ENCODE data around the gene RHEB.

DNA sequence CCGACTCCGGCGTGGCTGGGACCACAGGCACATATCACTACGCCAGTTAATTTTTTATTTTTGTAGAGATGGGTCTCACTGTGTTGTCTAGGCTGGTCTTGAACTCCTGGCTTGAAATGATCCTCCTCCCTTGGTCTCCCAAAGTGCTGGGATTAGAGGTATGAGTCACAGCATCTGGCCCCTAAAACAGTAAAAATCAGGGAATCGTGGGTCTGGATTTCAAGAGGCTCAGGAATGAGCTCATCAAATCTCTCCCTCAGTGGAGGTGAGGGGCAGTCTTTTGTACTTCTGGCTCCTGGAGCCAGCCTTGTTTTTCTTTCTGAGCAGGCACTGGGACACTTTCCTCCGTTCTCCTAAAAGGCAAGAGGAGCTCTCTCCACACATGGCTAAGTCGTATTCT is 32.1 kb upstream of the RHEB start:
- TF ChIP-seq EZH2phosphoT487 (IDR thresholded peaks at IDR 0.05; ENCODE audit: low read depth) = no peak
- TF ChIP-seq, protein P1, sequence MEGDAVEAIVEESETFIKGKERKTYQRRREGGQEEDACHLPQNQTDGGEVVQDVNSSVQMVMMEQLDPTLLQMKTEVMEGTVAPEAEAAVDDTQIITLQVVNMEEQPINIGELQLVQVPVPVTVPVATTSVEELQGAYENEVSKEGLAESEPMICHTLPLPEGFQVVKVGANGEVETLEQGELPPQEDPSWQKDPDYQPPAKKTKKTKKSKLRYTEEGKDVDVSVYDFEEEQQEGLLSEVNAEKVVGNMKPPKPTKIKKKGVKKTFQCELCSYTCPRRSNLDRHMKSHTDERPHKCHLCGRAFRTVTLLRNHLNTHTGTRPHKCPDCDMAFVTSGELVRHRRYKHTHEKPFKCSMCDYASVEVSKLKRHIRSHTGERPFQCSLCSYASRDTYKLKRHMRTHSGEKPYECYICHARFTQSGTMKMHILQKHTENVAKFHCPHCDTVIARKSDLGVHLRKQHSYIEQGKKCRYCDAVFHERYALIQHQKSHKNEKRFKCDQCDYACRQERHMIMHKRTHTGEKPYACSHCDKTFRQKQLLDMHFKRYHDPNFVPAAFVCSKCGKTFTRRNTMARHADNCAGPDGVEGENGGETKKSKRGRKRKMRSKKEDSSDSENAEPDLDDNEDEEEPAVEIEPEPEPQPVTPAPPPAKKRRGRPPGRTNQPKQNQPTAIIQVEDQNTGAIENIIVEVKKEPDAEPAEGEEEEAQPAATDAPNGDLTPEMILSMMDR (IDR thresholded peaks at IDR 0.05; ENCODE audit: low read depth, low read length) = no peak
